ENCODE measurements around the gene SLC9A9. TPM values are rescaled to one million over a fixed set of nuclear protein-coding genes. Genes with fewer than 3 reads are reported as not detected.

SLC9A9 gene
- total and polyA plus RNA-seq, 2 of the 8 experiments (the other 6 are each of a cell fraction or from before 2014, with no cell fraction given) = 0.48 to 1.1 TPM

- Histone ChIP-seq H2BK5ac (ENCODE audit: low read depth, low read length) (no peak overlapping the region), H4K20me1 (replicated peaks in 1 of 2; ENCODE audit: control insufficient read depth in 1 of 2, insufficient read depth in 2 of 2, low read length in 2 of 2) (no peaks in the 10 kb centered on the region), H4K5ac (ENCODE audit: insufficient read length, low read depth, low read length) (no peak overlapping the region), H3K18ac (ENCODE audit: extremely low read depth, low read length) (no peak overlapping the region), H4K8ac (ENCODE audit: extremely low read depth, insufficient read depth, low read length) (no peak overlapping the region), H3K27ac (ENCODE audit: low read depth, low read length) (no peak overlapping the region), H3K4me2 (ENCODE audit: insufficient read depth in 1 of 2, low read depth in 2 of 2, low read length in 2 of 2) (no peak overlapping the region), H2AK5ac (ENCODE audit: low read depth, low read length) (no peak overlapping the region), H3K79me1 (ENCODE audit: low read depth, low read length) (no peaks in the 10 kb centered on the region), H4K91ac (replicated peaks; ENCODE audit: insufficient read length, low read length) (no peak overlapping the region), H3K4me1 (replicated peaks in 1 of 4; ENCODE audit: control insufficient read depth in 3 of 4, insufficient read depth in 4 of 4, low read length in 3 of 4) (no peaks in the 10 kb centered on the region), H3K9ac (replicated peaks in 1 of 4; ENCODE audit: extremely low read depth in 1 of 4, low read depth in 3 of 4, low read length in 3 of 4) (no peak overlapping the region), H3K23ac (ENCODE audit: insufficient read length) (no peak overlapping the region), H3K23me2 (ENCODE audit: low read depth, low read length) (no peaks in the 10 kb centered on the region), H2BK12ac (ENCODE audit: low read depth, low read length) (no peak overlapping the region), H2AFZ (ENCODE audit: low read length) (no peak overlapping the region), H2BK20ac (ENCODE audit: low read length) (no peak overlapping the region), H2BK120ac (replicated peaks; ENCODE audit: low read depth, low read length) (no peak overlapping the region), H3K9me3 (ENCODE audit: insufficient read depth in 2 of 2, low read depth in 1 of 2, low read length in 1 of 2) (no peaks in the 10 kb centered on the region), H3K79me2 (ENCODE audit: control insufficient read depth in 1 of 2, insufficient read depth in 2 of 2, low read length in 2 of 2) (no peaks in the 10 kb centered on the region), H2BK15ac (ENCODE audit: low read length) (no peak overlapping the region), H3K36me3 (ENCODE audit: control insufficient read depth in 2 of 4, insufficient read depth in 4 of 4, low read length in 3 of 4) (no peaks in the 10 kb centered on the region), H3K4ac (replicated peaks; ENCODE audit: insufficient read length, low read depth, low read length) (no peak overlapping the region), H3K14ac (ENCODE audit: insufficient read length) (no peak overlapping the region), H3K27me3 (replicated peaks in 1 of 4; ENCODE audit: control insufficient read depth in 3 of 4, extremely low read depth in 1 of 4, insufficient read depth in 3 of 4, low read length in 3 of 4) (no peaks in the 10 kb centered on the region), H3K56ac (replicated peaks; ENCODE audit: insufficient read length, low read depth, low read length) (no peak overlapping the region), H3K4me3 (ENCODE audit: extremely low read depth in 1 of 4, insufficient read depth in 2 of 4, low read depth in 3 of 4, low read length in 4 of 4) (no peak overlapping the region)
- DNase-seq (ENCODE audit: low read depth in 1 of 2, low spot score in 2 of 2) (no peak), FAIRE-seq (no peak)
- ChIA-PET POLR2A (ENCODE audit: partially characterized antibody) (no interaction called here), CTCF (ENCODE audit: partially characterized antibody) (interaction anchor here (0.6 kb wide), 1 partner anchor 17 kb away, joined by 3 read pairs; no protein-coding TSS in a partner anchor)
- WGBS, 2 experiments (ENCODE audit: extremely low coverage in 1 of 2, insufficient coverage in 1 of 2, insufficient read length in 1 of 2, insufficient replicate concordance in 2 of 2, low coverage in 1 of 2, low lambda C conversion rate in 2 of 2, missing lambda C conversion rate in 1 of 2) = 96% methylated on average over 2 of the region's 2 CpGs; no CpG with 5 or more reads in 1 of the 2 experiments
- TF ChIP-seq TAF7 (optimal IDR thresholded peaks at IDR 0.05; ENCODE audit: borderline replicate concordance, low read depth, low read length) = no peak
Observed at GRCh38 chr3:143827425-143827824, 20.8 kb downstream of the SLC9A9 start.
